PFSK-1 (cell line): ENCODE results near the gene CD40LG.

Experiments used
- FOXP2 ChIP-seq: optimal IDR thresholded peaks from 2 replicates; pipeline ENCODE3; 2011; ENCODE audit warnings: borderline replicate concordance, control low read depth, inconsistent platforms; ENCODE audit not compliant: insufficient read depth; ENCODE audit errors: extremely low read length, extremely low read depth
- POLR2AphosphoS5 ChIP-seq: IDR thresholded peaks from 2 replicates; pipeline ENCODE4 v1.6.1; 2012; ENCODE audit warnings: low read depth, mild to moderate bottlenecking, control low read depth, low read length, moderate library complexity
- REST ChIP-seq, 2 experiments: IDR thresholded peaks; 2 replicates each; pipeline versions ENCODE4 v1.6.1 to v1.8.0; 2011 to 2012; ENCODE audit warnings: low read depth in 2 of 2, low read length in 2 of 2, control low read depth in 1 of 2, inconsistent platforms in 1 of 2, mild to moderate bottlenecking in 1 of 2, moderate library complexity in 1 of 2; ENCODE audit not compliant: insufficient read depth in 1 of 2
- SIN3A ChIP-seq: IDR thresholded peaks from 2 replicates; pipeline ENCODE4 v1.6.1; 2012; ENCODE audit warnings: mild to moderate bottlenecking, low read length, moderate library complexity, borderline replicate concordance; ENCODE audit not compliant: insufficient read depth
- TAF1 ChIP-seq: IDR thresholded peaks from 2 replicates; pipeline ENCODE4 v1.6.1; 2012; ENCODE audit warnings: low read length, control low read depth, borderline replicate concordance; ENCODE audit not compliant: insufficient read depth

- TF ChIP-seq POLR2AphosphoS5 (no peak), FOXP2 (no peak), TAF1 (no peak), REST (IDR thresholded peaks at IDR 0.05; ENCODE audit: insufficient read depth in 1 of 2, low read depth in 2 of 2, low read length in 2 of 2) (no peak), SIN3A (no peak)
Measured at GRCh38 chrX:136650811-136651210, 2.9 kb downstream of the CD40LG start.
